Endothelial cell (in vitro differentiated cells): ENCODE measurements around the gene ESR1. TPM values are rescaled to one million over a fixed set of nuclear protein-coding genes. Genes with fewer than 3 reads are reported as not detected.

Source experiments
- DNase-seq: peaks from one replicate; pipeline ENCODE4 v3.0.0; 2021; ENCODE audit warnings: low spot score
- H3K27ac Mint-ChIP-seq: one replicate; pipeline ENCODE4 v1.8.0; 2021; ENCODE audit warnings: mixed read lengths, inconsistent platforms; ENCODE audit not compliant: unreplicated experiment
- H3K27me3 Mint-ChIP-seq: one replicate; pipeline ENCODE4 v1.8.0; 2021; ENCODE audit warnings: mild to moderate bottlenecking, moderate library complexity, mixed read lengths, inconsistent platforms; ENCODE audit not compliant: unreplicated experiment
- H3K36me3 Mint-ChIP-seq: one replicate; pipeline ENCODE4 v1.8.0; 2021; ENCODE audit warnings: mild to moderate bottlenecking, low read depth, mixed read lengths, inconsistent platforms; ENCODE audit not compliant: unreplicated experiment
- H3K4me1 Mint-ChIP-seq: one replicate; pipeline ENCODE4 v1.8.0; 2021; ENCODE audit warnings: mild to moderate bottlenecking, mixed read lengths, inconsistent platforms; ENCODE audit not compliant: unreplicated experiment
- H3K4me3 Mint-ChIP-seq: one replicate; pipeline ENCODE4 v1.8.0; 2021; ENCODE audit warnings: mild to moderate bottlenecking, mixed read lengths, inconsistent platforms; ENCODE audit not compliant: unreplicated experiment
- H3K9me3 Mint-ChIP-seq: one replicate; pipeline ENCODE4 v1.8.0; 2021; ENCODE audit warnings: mixed read lengths, inconsistent platforms; ENCODE audit not compliant: unreplicated experiment
- total RNA-seq: library from RNA; stranded (reverse); fragmentation: NEBNext Ultra II Directional; extraction: Animal tissue kit (Norgen Biotek cat#: 25700); gene quantifications from one replicate; pipeline ENCODE4 v1.2.1, GENCODE V29; 2021; ENCODE audit not compliant: unreplicated experiment
- TF ChIP-seq, protein P1 (sequence below): fragments of 200-600 bp; sonication (generic); IDR thresholded peaks from one replicate; pipeline ENCODE4 v1.5.0; 2021; ENCODE audit warnings: antibody characterized with exemption; ENCODE audit not compliant: unreplicated experiment

The ESR1 gene
- total RNA-seq, 1 donor from 2014 or later: 0.05 TPM

DNA sequence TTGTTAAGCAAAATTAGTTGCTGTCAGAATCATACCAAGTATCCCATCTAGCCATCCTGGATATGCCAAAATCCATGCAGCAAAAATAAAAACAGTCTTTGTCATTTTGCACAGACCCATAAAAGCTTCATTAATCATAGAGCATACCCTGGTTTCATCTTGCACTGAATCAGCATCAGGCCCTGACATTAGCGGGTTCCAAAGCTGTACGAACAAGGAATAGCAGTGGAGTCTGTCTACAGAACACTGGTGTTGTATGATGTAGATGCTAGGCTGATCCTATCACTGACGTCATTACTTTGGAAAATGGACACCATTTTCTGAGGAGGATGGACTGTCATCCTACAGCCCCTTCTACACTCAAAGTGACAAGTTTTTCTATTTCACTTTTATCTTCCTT is 315.6 kb downstream of the ESR1 start:
- no peak overlapping the region for H3K4me3 Mint-ChIP-seq
- no peak for DNase-seq
- TF ChIP-seq, protein P1, sequence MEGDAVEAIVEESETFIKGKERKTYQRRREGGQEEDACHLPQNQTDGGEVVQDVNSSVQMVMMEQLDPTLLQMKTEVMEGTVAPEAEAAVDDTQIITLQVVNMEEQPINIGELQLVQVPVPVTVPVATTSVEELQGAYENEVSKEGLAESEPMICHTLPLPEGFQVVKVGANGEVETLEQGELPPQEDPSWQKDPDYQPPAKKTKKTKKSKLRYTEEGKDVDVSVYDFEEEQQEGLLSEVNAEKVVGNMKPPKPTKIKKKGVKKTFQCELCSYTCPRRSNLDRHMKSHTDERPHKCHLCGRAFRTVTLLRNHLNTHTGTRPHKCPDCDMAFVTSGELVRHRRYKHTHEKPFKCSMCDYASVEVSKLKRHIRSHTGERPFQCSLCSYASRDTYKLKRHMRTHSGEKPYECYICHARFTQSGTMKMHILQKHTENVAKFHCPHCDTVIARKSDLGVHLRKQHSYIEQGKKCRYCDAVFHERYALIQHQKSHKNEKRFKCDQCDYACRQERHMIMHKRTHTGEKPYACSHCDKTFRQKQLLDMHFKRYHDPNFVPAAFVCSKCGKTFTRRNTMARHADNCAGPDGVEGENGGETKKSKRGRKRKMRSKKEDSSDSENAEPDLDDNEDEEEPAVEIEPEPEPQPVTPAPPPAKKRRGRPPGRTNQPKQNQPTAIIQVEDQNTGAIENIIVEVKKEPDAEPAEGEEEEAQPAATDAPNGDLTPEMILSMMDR: no peak
- H3K27me3 Mint-ChIP-seq: no peaks in the 10 kb centered on the region
- H3K27ac Mint-ChIP-seq: no peak overlapping the region
- H3K9me3 Mint-ChIP-seq: no peaks in the 10 kb centered on the region
- H3K36me3 Mint-ChIP-seq: peaks cover 5% of the 10 kb centered on the region
- no peaks in the 10 kb centered on the region for H3K4me1 Mint-ChIP-seq

DNA sequence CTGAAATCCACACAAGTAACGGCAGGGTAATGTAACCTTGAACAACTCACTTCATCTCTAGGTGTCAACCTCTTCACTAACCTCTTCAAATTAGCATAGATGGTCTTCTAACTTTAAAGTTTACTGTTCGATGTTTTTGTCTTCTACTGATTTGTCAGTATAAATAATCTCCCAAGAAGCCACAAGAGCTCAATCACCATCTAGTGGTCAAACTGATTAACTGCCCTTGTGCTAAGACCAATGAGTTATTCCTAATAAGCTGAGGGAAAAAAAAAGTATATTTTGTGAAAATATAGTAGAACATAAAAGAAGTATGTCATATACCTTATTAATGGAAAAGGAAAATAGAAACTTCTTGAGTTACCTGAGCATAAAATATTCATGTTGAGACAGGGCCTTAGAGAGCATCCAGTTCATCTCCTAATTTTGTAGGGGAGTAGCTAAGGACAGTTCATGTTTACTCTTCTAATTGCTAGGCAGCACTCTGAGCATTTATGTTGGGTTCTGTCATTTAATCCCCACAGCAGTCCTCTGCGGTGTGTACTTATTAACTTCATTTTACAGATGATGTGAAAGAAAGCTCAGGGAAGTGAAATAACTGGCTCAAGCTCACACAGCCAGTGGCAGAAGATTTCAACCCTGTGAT is 317.1 kb downstream of the ESR1 start:
- TF ChIP-seq, protein P1: peak; percentile 75
- H3K36me3 Mint-ChIP-seq: peaks cover 5% of the 10 kb centered on the region
- H3K27ac Mint-ChIP-seq: no peak overlapping the region
- no peaks in the 10 kb centered on the region for H3K9me3 Mint-ChIP-seq
- H3K4me3 Mint-ChIP-seq: no peak overlapping the region
- H3K4me1 Mint-ChIP-seq: peaks cover 5% of the 10 kb centered on the region
- no peak for DNase-seq
- H3K27me3 Mint-ChIP-seq: no peaks in the 10 kb centered on the region

DNA sequence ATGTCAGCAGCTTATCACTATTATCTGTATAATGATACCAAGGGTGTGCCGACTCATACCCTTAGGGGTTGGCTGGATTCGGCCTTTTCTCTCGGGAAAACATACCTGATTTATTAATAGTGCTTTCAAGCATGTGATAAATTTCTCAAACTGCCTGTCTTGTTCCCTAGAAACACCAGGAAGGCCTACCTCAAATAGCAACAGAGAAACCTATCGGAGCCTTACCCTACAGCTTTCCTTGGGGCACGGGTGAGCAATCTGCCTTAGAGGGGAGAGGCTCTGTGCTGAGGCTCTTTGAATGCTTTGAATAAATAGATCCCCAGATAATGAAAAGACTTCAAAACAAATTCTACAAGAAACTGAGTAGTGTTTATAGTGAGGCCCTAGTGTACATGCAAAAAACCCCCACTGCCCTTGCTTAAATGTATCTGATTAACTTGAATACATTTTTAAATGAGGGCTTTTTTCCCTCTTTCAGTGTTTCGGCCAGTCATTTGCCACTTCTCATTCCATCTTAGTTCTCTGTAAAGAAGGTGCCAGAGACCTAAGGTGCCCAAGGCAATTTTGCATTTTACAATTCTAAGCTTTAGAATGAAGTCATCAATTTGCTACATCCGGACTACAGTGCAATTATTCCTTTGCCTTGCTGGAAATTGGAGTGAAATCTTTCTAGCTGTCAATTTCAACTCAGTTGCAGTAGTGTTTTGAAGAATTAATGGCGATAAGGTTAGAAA is 320.1 kb downstream of the ESR1 start:
- TF ChIP-seq, protein P1: no peak
- peaks cover 15% of the 10 kb centered on the region for H3K4me1 Mint-ChIP-seq
- DNase-seq: no peak
- H3K27ac Mint-ChIP-seq: no peak overlapping the region
- H3K36me3 Mint-ChIP-seq: no peaks in the 10 kb centered on the region
- H3K4me3 Mint-ChIP-seq: no peak overlapping the region
- no peaks in the 10 kb centered on the region for H3K9me3 Mint-ChIP-seq
- no peaks in the 10 kb centered on the region for H3K27me3 Mint-ChIP-seq

DNA sequence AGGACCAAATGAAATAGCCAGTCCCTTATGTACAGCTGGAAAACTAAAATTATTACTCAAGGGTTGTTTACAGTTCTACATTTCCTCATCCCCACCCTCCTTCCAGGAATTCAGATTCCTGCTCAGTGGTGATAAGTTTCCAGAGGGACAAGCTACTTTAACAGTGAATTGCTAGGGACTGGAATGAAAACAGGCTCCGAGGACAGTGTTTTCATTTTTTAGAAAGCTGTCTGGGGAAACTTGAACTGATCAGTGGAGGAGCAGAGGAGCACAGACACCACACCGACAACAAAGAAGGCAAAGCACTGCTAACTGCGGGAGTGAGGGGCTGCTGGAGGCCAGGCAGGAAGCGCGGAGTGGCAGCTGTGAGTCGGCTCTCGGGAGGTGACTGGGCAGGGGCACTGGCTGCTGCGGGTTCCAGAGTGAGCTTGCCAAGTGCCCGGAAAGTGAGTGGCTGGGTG is 322.2 kb downstream of the ESR1 start:
- Mint-ChIP-seq H3K36me3 (no peaks in the 10 kb centered on the region), H3K9me3 (no peaks in the 10 kb centered on the region), H3K27me3 (no peaks in the 10 kb centered on the region), H3K27ac (peak overlapping the region; percentile 96), H3K4me1 (peaks cover 15% of the 10 kb centered on the region), H3K4me3 (peak overlapping the region; percentile 53)
- TF ChIP-seq, protein P1: no peak
- DNase-seq: peak; percentile 19

DNA sequence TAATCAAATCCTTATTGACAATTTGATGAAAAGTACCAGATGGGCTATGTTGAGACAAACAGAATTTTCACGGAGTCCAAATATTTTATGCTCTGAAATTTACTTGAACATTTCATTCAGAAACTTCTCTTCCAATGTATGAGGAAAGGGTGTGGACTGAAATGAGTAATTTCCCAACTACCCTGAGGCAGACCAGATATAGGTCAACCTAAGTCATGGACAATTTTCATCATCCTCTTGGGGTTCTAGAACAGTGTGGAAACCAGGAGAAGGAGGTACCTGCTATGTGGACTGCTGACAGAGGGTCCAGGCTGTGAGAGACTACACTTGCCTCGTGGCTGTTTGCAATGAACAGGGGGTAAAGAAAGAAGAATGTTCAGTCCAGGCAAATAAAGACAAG is 323.0 kb downstream of the ESR1 start:
- Mint-ChIP-seq H3K27me3 (no peaks in the 10 kb centered on the region), H3K36me3 (no peaks in the 10 kb centered on the region), H3K27ac (no peak overlapping the region), H3K4me3 (no peak overlapping the region), H3K4me1 (peaks cover 15% of the 10 kb centered on the region), H3K9me3 (no peaks in the 10 kb centered on the region)
- no peak for DNase-seq
- TF ChIP-seq, protein P1: no peak
